Adrenal gland (tissue), 12 donors: ENCODE measurements around the gene KHDC3L. TPM values are rescaled to one million over a fixed set of nuclear protein-coding genes. Genes with fewer than 3 reads are reported as not detected.
"Not testable (repeated sequence)": the region's sequence is repeated elsewhere in the genome, so short reads cannot be mapped to it uniquely, and the experiment has no call there.

Experiments used
- DNase-seq, 7 donors: peaks; one replicate each; pipeline ENCODE4 v3.0.0-alpha.2; 2019 to 2020
- H3K27ac ChIP-seq, 5 donors: fragments of 200-600 bp; sonication (generic) in 4 of 5; 1 replicate in 3 of 5; 2 replicates in 2 of 5; pipeline versions ENCODE4 v1.5.1 to v1.8.0; 2016 to 2020; ENCODE audit warnings: mild to moderate bottlenecking in 1 of 5
- H3K27me3 ChIP-seq: fragments of 200-600 bp; 2 replicates; pipeline ENCODE4 v1.8.0; 2021
- H3K36me3 ChIP-seq, 2 donors: fragments of 200-600 bp; replicated peaks in 1 of 2; 1 replicate in 1 of 2; 2 replicates in 1 of 2; pipeline versions ENCODE4 v1.5.1 to v1.8.0; 2018 to 2022
- H3K4me1 ChIP-seq, 2 donors: fragments of 200-600 bp; replicated peaks in 1 of 2; 1 replicate in 1 of 2; 2 replicates in 1 of 2; pipeline versions ENCODE4 v1.5.1 to v1.8.0; 2018 to 2021
- H3K4me3 ChIP-seq, 4 donors: fragments of 200-600 bp; sonication (generic) in 3 of 4; one replicate each; pipeline ENCODE4 v1.5.1; 2016 to 2018
- H3K9me3 ChIP-seq, 3 donors: fragments of 200-600 bp; sonication (generic) in 1 of 3; replicated peaks in 1 of 3; 1 replicate in 2 of 3; 2 replicates in 1 of 3; pipeline versions ENCODE4 v1.5.1 to v1.8.0; 2016 to 2021
- CTCF ChIP-seq, 6 experiments: fragments of 450-650 bp in 4 of 6; fragments of 200-600 bp in 2 of 6; sonication (generic) in 1 of 6; IDR thresholded peaks; 1 replicate in 5 of 6; 2 replicates in 1 of 6; pipeline versions ENCODE4 v1.5.1 to v1.8.0; 2016 to 2021; ENCODE audit warnings: antibody characterized with exemption in 6 of 6, mild to moderate bottlenecking in 2 of 6, moderate library complexity in 1 of 6
- POLR2A ChIP-seq, 2 donors: fragments of 450-650 bp; IDR thresholded peaks; one replicate each; pipeline ENCODE4 v1.6.1; 2017; ENCODE audit warnings: antibody characterized with exemption in 2 of 2, mild to moderate bottlenecking in 2 of 2, moderate library complexity in 1 of 2
- WGBS, 4 donors: extraction: QIAGEN DNeasy Blood & Tissue Kit in 2 of 4; methylation state at CpG; one replicate each; pipeline versions ENCODE4 v1.1.5 to v1.1.7; 2013 to 2017; 5-methylcytosine and 5-hydroxymethylcytosine counted together
- intact Hi-C, 2 donors: fragments of 100-400 bp; cut with DNase I; formaldehyde crosslinking; loops; one replicate each; pipeline versions ENCODE4 v1.14.1 to v1.15.0; 2022 to 2023
- polyA plus RNA-seq, 3 donors: library from polyadenylated mRNA; stranded (reverse); fragments of 200-250 nt in 2 of 3; fragments of 350-450 nt in 1 of 3; fragmentation: Illumina TruSeq in 1 of 3; extraction: RNeasy Lipid Tissue Mini Kit (QIAGEN cat#74804) in 1 of 3; gene quantifications; one replicate each; pipeline ENCODE4 v1.2.3, GENCODE V29; 2013 to 2014
- total RNA-seq, 9 donors: library from RNA; depleted of rRNA in 4 of 9; stranded (reverse); fragments of >200 nt in 4 of 9; fragments of 120-200 nt in 1 of 9; fragmentation: NEBNext Ultra II Directional in 1 of 9; extraction: Animal tissue kit (Norgen Biotek cat#: 25700) in 1 of 9; gene quantifications; one replicate each; pipeline versions ENCODE4 v1.1.0 to v1.2.4, GENCODE V29; 2013 to 2023
- donor health status: healthy with polysubstance abuse.
- donor health status: Bipolar disorder and iron deficiency.
- donor health status: DM: yes; HTN: yes; CAD: no.
- donor health status: DM: no; HTN: no; CAD: no.
- donor health status: DM: no; HTN: no; CAD: no.
- donor health status: DM: yes; HTN: yes; CAD: no.

Gene KHDC3L
- total and polyA plus RNA-seq, 12 donors, result not detected

- intact Hi-C loops, result no loop called here
- WGBS, 4 donors, result 85 to 94% (median 89%) methylated on average over 1 of the region's 1 CpG
- Histone ChIP-seq H3K36me3 (no peaks in the 10 kb centered on the region), H3K4me3 (no peak overlapping the region), H3K27me3 (no peaks in the 10 kb centered on the region), H3K27ac (no peak overlapping the region), H3K4me1 (no peaks in the 10 kb centered on the region), H3K9me3 (no peaks in the 10 kb centered on the region)
- TF ChIP-seq POLR2A (IDR thresholded peaks at IDR 0.05) (no peak), CTCF (IDR thresholded peaks at IDR 0.05) (no peak)
- no peak for DNase-seq
Observed at GRCh38 chr6:73375216-73375615, 12.8 kb downstream of the KHDC3L start.

- 45 to 70% (median 53%) methylated on average over 3 of the region's 3 CpGs for WGBS, 4 donors
- TF ChIP-seq POLR2A (IDR thresholded peaks at IDR 0.05), result no peak
- no peak for TF ChIP-seq CTCF (IDR thresholded peaks at IDR 0.05)
- no peak for DNase-seq
- intact Hi-C loops, result no loop called here
- H3K4me3 ChIP-seq, result no peak overlapping the region
- H3K36me3 ChIP-seq, result no peaks in the 10 kb centered on the region
- H3K27me3 ChIP-seq, result no peaks in the 10 kb centered on the region
- H3K4me1 ChIP-seq, result no peaks in the 10 kb centered on the region
- no peaks in the 10 kb centered on the region for H3K9me3 ChIP-seq
- no peak overlapping the region for H3K27ac ChIP-seq
Observed at GRCh38 chr6:73377225-73377624, 14.8 kb downstream of the KHDC3L start.

GRCh38 chr6:73381531-73381930 is 19.1 kb downstream of the KHDC3L start:
- H3K4me3 ChIP-seq, H3K27ac ChIP-seq, intact Hi-C loops, H3K27me3 ChIP-seq, H3K9me3 ChIP-seq, H3K4me1 ChIP-seq, H3K36me3 ChIP-seq: not testable (repeated sequence)
- DNase-seq, result peak in 1 of 7 donors; percentile 23
- WGBS, 4 donors, result 88 to 92% (median 90%) methylated on average over 10 of the region's 10 CpGs

- DNase-seq, result peak in 1 of 7 donors; percentile 17
- Histone ChIP-seq H3K27me3 (no peaks in the 10 kb centered on the region), H3K4me1 (no peaks in the 10 kb centered on the region), H3K36me3 (no peaks in the 10 kb centered on the region), H3K4me3 (no peak overlapping the region), H3K9me3 (no peaks in the 10 kb centered on the region), H3K27ac (no peak overlapping the region)
- no peak for TF ChIP-seq POLR2A (IDR thresholded peaks at IDR 0.05)
- no peak for TF ChIP-seq CTCF (IDR thresholded peaks at IDR 0.05)
- intact Hi-C loops, result no loop called here
- WGBS, 4 donors, result 83 to 93% (median 88%) methylated on average over 6 of the region's 6 CpGs
Observed at GRCh38 chr6:73382462-73383113, 20.1 kb downstream of the KHDC3L start.

- 35 to 68% (median 43%) methylated on average over 4 of the region's 4 CpGs for WGBS, 4 donors
- Histone ChIP-seq H3K36me3 (no peaks in the 10 kb centered on the region), H3K4me1 (no peaks in the 10 kb centered on the region), H3K27me3 (no peaks in the 10 kb centered on the region), H3K27ac (peak overlapping the region in 1 of 5 donors; percentile 15), H3K4me3 (peak overlapping the region in 2 of 4 donors; percentile 8 to 56), H3K9me3 (no peaks in the 10 kb centered on the region)
- TF ChIP-seq CTCF (IDR thresholded peaks at IDR 0.05) (no peak), POLR2A (IDR thresholded peaks at IDR 0.05) (no peak)
- intact Hi-C loops, result no loop called here
- peak in 1 of 7 donors; percentile 1 for DNase-seq
Observed at GRCh38 chr6:73388433-73388799, 26.0 kb downstream of the KHDC3L start.
